MCF 10A (cell line): ENCODE results near the gene DUSP9. TPM values are rescaled to one million over a fixed set of nuclear protein-coding genes. Genes with fewer than 3 reads are reported as not detected.

ENCODE experiments used
- BruUV-seq: library from RNA; stranded (reverse); fragments of 400-500 nt; replicated peaks from 2 replicates; lab custom pipeline; 2021; lab: Mats Ljungman, UMichigan
- CTCF ChIA-PET: fragments of 300-600 bp; sonication (Branson Sonifier 250); formaldehyde crosslinking; extraction: SDS; loops from one replicate; lab custom pipeline; 2021; ENCODE audit warnings: antibody characterized with exemption, inconsistent platforms; lab: Yijun Ruan, JAX
- POLR2A ChIA-PET: fragments of 300-600, 350-650 bp; sonication (Branson Sonifier 250); formaldehyde crosslinking; extraction: SDS; loops from one replicate; lab custom pipeline; 2020; ENCODE audit warnings: antibody characterized with exemption, inconsistent platforms; lab: Yijun Ruan, JAX
- DNase-seq: peaks from one replicate; pipeline ENCODE4 v3.0.0-alpha.2; 2018; ENCODE audit not compliant: unreplicated experiment
- H3K27ac Mint-ChIP-seq: one replicate; pipeline ENCODE4 v1.8.0; 2022; ENCODE audit warnings: mild to moderate bottlenecking, low read depth, mixed read lengths; ENCODE audit not compliant: unreplicated experiment
- H3K27me3 Mint-ChIP-seq: one replicate; pipeline ENCODE4 v1.8.0; 2022; ENCODE audit warnings: mixed read lengths; ENCODE audit not compliant: insufficient read depth, unreplicated experiment
- H3K36me3 Mint-ChIP-seq: one replicate; pipeline ENCODE4 v1.8.0; 2022; ENCODE audit warnings: mild to moderate bottlenecking, moderate library complexity, mixed read lengths; ENCODE audit not compliant: insufficient read depth, unreplicated experiment
- H3K4me1 Mint-ChIP-seq: one replicate; pipeline ENCODE4 v1.8.0; 2022; ENCODE audit warnings: mixed read lengths; ENCODE audit not compliant: insufficient read depth, unreplicated experiment
- H3K4me3 Mint-ChIP-seq: one replicate; pipeline ENCODE4 v1.8.0; 2022; ENCODE audit warnings: mild to moderate bottlenecking, moderate library complexity, mixed read lengths; ENCODE audit not compliant: unreplicated experiment
- H3K9me3 Mint-ChIP-seq: one replicate; pipeline ENCODE4 v1.8.0; 2022; ENCODE audit warnings: mixed read lengths; ENCODE audit not compliant: unreplicated experiment
- intact Hi-C: fragments of 100-400 bp; cut with micrococcal nuclease; formaldehyde crosslinking; loops from 2 replicates; pipeline ENCODE4 v1.14.1; 2022
- total RNA-seq: library from RNA; stranded (reverse); gene quantifications from 2 replicates; pipeline ENCODE4 v1.2.3, GENCODE V29; 2022
- TF ChIP-seq, protein P1 (sequence below): fragments of 200-600 bp; IDR thresholded peaks from one replicate; pipeline ENCODE4 v1.8.0; 2022; ENCODE audit warnings: antibody characterized with exemption, mild to moderate bottlenecking; ENCODE audit not compliant: unreplicated experiment

Gene DUSP9
- total RNA-seq, 1 experiment from 2014 or later, result not detected

DNA sequence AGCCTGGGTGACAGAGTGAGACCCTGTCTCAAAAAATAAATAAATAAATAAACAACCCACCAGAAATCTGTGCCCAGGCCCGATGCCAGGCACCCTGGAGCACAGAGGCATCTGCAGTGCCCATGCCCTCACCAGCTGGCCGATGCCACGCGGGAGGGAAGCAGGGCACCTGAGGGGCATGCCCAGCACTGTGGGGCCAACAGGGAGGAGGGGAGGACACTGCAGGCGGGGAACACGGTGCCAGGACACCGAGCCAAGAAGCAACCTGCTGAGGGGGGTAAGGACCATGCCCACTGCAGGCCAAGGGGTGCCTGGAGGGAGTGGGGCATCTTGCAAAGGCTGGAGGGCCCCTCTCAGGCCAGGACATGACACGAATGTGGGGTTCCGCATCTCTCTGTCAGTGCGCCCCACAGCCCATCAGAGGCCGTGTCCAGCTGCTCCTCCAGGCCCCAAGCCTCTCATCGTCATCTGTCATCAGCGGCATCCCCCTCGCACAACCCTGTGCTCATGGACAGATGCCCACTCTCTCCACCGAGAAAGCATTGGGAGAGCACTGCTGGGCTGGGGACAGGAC lies 13.3 kb upstream of the DUSP9 start:
- no TSS peak for BruUV-seq

DNA sequence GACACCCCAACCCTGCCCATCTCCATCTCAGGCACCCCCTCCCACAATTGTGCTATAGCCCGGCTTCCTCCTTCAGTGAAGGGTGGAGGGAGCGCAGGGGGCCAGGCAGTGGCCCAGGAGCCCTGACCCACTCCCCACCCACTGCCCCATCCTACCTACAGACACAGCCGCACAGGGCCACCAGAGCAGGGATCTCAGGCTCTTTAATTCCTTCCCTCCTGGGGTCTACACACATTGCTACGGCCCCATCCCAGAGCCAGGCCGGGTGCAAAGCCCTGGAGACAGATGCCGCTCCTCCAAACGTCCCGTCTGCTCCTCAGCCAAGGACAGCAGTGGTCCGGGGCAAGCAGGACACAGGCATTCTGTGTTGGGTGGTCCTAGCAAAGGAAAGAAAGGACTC lies 12.8 kb upstream of the DUSP9 start:
- no peak for DNase-seq
- Mint-ChIP-seq H3K27ac (no peak overlapping the region), H3K36me3 (no peaks in the 10 kb centered on the region), H3K9me3 (peaks cover 11% of the 10 kb centered on the region), H3K4me3 (no peak overlapping the region), H3K4me1 (no peaks in the 10 kb centered on the region), H3K27me3 (peaks cover 39% of the 10 kb centered on the region)
- POLR2A ChIA-PET, result no interaction called here
- TF ChIP-seq, protein P1, sequence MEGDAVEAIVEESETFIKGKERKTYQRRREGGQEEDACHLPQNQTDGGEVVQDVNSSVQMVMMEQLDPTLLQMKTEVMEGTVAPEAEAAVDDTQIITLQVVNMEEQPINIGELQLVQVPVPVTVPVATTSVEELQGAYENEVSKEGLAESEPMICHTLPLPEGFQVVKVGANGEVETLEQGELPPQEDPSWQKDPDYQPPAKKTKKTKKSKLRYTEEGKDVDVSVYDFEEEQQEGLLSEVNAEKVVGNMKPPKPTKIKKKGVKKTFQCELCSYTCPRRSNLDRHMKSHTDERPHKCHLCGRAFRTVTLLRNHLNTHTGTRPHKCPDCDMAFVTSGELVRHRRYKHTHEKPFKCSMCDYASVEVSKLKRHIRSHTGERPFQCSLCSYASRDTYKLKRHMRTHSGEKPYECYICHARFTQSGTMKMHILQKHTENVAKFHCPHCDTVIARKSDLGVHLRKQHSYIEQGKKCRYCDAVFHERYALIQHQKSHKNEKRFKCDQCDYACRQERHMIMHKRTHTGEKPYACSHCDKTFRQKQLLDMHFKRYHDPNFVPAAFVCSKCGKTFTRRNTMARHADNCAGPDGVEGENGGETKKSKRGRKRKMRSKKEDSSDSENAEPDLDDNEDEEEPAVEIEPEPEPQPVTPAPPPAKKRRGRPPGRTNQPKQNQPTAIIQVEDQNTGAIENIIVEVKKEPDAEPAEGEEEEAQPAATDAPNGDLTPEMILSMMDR, result no peak
- no TSS peak for BruUV-seq
- intact Hi-C loops, result no loop called here
- CTCF ChIA-PET, result no interaction called here

More for the DNA sequence above, 13.3 kb upstream of the DUSP9 start:
- H3K36me3 Mint-ChIP-seq, result no peaks in the 10 kb centered on the region
- no peak for DNase-seq
- no peak overlapping the region for H3K27ac Mint-ChIP-seq
- intact Hi-C loops, result no loop called here
- peaks cover 11% of the 10 kb centered on the region for H3K9me3 Mint-ChIP-seq
- H3K4me3 Mint-ChIP-seq, result no peak overlapping the region
- H3K27me3 Mint-ChIP-seq, result peaks cover 44% of the 10 kb centered on the region
- ChIA-PET CTCF (no interaction called here), POLR2A (no interaction called here)
- H3K4me1 Mint-ChIP-seq, result no peaks in the 10 kb centered on the region
- TF ChIP-seq, protein P1, result no peak

DNA sequence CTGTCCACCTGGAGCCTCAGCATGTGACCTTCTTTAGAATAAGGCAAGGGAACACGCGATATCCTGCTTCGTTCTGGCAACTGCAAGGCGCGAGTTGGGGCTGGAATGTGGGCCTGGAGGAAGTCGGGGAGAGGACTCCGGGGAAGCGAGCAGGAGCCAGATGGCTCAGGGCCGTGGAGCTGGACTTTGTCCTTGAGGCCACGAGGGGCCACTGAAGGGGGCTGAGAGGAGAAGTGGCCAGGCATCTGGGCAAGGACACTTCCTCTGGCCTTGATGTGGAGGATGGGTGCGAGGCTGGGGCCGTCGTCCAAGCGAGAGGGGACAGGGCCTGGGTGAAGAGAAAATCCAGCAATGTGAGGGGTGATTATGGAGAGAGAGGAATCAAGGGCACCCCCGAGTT lies 12.2 kb upstream of the DUSP9 start:
- peaks cover 11% of the 10 kb centered on the region for H3K9me3 Mint-ChIP-seq
- BruUV-seq, result no TSS peak
- TF ChIP-seq, protein P1, result no peak
- intact Hi-C loops, result no loop called here
- no peak overlapping the region for H3K4me3 Mint-ChIP-seq
- POLR2A ChIA-PET, result no interaction called here
- no peak for DNase-seq
- H3K36me3 Mint-ChIP-seq, result no peaks in the 10 kb centered on the region
- CTCF ChIA-PET, result interaction anchor here (0.6 kb wide), 1 partner anchor 40 kb away, joined by 4 read pairs; no protein-coding TSS in a partner anchor
- H3K27ac Mint-ChIP-seq, result no peak overlapping the region
- no peaks in the 10 kb centered on the region for H3K4me1 Mint-ChIP-seq
- H3K27me3 Mint-ChIP-seq, result peaks cover 33% of the 10 kb centered on the region

DNA sequence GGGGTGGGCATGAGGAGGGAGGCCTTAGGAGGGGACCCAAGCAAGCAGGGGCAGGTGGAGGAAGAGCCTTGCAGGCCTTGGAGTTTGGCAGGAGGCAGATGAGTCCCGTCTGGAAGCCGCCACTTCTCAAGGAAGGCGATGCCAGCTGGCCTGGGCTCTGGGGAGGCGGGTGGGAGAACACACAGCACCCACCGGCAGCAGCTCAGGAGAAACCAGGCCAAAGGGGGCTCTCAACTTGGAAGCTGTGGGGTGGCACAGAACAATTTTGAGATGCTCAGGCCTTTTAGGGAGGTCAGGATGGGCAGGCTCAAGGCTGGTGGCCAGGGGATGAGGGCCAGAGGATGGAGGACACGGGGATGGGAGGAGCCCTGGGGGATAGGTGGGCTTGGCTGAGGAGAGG lies 11.6 kb upstream of the DUSP9 start:
- Mint-ChIP-seq H3K4me1 (no peaks in the 10 kb centered on the region), H3K36me3 (no peaks in the 10 kb centered on the region), H3K27ac (no peak overlapping the region), H3K9me3 (peaks cover 11% of the 10 kb centered on the region), H3K4me3 (no peak overlapping the region), H3K27me3 (peaks cover 27% of the 10 kb centered on the region)
- intact Hi-C loops, result no loop called here
- POLR2A ChIA-PET, result interaction anchor here (1.1 kb wide), 1 partner anchor 10 kb away, joined by 3 read pairs; no protein-coding TSS in a partner anchor
- no TSS peak for BruUV-seq
- TF ChIP-seq, protein P1, result no peak
- CTCF ChIA-PET, result interaction anchor here (0.6 to 0.8 kb wide), 3 partner anchors 22 to 41 kb away, joined by 3 to 4 read pairs (median 4); no protein-coding TSS in a partner anchor
- no peak for DNase-seq
